Measurements from ENCODE around the gene KANSL2. TPM values are rescaled to one million over a fixed set of nuclear protein-coding genes. Genes with fewer than 3 reads are reported as not detected.

The KANSL2 gene
- total and polyA plus RNA-seq, 9 donors = 27.5 to 54.1 (median 35.4) TPM

DNA sequence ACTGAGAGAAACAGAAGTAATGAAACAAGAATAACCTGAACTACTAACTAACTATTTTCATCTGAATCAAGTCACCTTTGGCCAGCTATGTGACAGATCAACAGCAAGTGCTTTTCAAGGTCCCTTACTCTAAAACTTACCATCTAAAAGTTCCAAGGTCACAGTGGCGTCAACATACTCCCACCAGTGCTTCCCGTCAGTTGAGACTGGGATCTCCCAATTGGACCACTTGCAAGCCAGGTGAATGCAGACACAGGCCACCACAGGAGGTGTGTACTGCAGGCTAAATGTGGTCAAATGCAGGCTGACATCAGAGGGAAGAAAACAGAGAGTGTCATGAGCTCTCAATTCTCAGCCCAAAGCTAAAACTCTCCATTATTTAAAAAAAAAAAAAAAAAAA, 13.8 kb upstream of the KANSL2 start:
- no peaks in the 10 kb centered on the region for H3K36me3 ChIP-seq
- no peak overlapping the region for H3K4me3 ChIP-seq
- TF ChIP-seq POLR2A (IDR thresholded peaks at IDR 0.05) = no peak
- TF ChIP-seq, protein P1, sequence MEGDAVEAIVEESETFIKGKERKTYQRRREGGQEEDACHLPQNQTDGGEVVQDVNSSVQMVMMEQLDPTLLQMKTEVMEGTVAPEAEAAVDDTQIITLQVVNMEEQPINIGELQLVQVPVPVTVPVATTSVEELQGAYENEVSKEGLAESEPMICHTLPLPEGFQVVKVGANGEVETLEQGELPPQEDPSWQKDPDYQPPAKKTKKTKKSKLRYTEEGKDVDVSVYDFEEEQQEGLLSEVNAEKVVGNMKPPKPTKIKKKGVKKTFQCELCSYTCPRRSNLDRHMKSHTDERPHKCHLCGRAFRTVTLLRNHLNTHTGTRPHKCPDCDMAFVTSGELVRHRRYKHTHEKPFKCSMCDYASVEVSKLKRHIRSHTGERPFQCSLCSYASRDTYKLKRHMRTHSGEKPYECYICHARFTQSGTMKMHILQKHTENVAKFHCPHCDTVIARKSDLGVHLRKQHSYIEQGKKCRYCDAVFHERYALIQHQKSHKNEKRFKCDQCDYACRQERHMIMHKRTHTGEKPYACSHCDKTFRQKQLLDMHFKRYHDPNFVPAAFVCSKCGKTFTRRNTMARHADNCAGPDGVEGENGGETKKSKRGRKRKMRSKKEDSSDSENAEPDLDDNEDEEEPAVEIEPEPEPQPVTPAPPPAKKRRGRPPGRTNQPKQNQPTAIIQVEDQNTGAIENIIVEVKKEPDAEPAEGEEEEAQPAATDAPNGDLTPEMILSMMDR (IDR thresholded peaks at IDR 0.05) = no peak
- TF ChIP-seq EP300 (IDR thresholded peaks at IDR 0.05) = no peak
- no peaks in the 10 kb centered on the region for H3K27me3 ChIP-seq
- H3K4me1 ChIP-seq (ENCODE audit: insufficient read depth) = no peaks in the 10 kb centered on the region
- H3K9me3 ChIP-seq = no peaks in the 10 kb centered on the region
- intact Hi-C loops (cut with DNase I) = no loop called here
- WGBS, 3 donors = 34 to 54% (median 50%) methylated on average over 2 of the region's 2 CpGs
- no peak overlapping the region for H3K27ac ChIP-seq
- no peak for DNase-seq

DNA sequence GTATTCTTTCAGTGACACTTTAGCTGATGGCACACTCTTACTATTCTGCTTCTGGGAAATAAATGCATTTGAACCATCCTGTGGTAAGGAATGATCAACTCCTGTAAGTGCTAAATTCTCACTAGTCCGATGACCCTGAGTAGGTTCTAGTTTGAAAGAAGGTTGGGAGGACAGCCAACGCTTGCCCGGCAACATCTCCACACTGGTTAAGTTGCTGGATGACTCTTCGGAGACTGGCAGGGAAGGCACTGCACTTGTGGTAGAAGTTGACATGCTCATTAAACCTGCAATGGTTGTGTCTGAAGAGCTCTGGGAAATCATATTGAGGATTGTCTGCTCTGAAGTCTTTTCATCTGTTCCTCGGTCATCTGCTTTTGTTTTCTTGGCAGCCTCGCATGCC, 12.0 kb upstream of the KANSL2 start:
- H3K9me3 ChIP-seq = no peaks in the 10 kb centered on the region
- no peak overlapping the region for H3K27ac ChIP-seq
- 95 to 96% (median 95%) methylated on average over 6 of the region's 6 CpGs for WGBS, 3 donors
- no peaks in the 10 kb centered on the region for H3K27me3 ChIP-seq
- H3K36me3 ChIP-seq = no peaks in the 10 kb centered on the region
- H3K4me3 ChIP-seq = no peak overlapping the region
- intact Hi-C loops (cut with DNase I) = no loop called here
- no peak for DNase-seq
- no peaks in the 10 kb centered on the region for H3K4me1 ChIP-seq (ENCODE audit: insufficient read depth)
- TF ChIP-seq, protein P1 (IDR thresholded peaks at IDR 0.05) = no peak
- no peak for TF ChIP-seq POLR2A (IDR thresholded peaks at IDR 0.05)
- no peak for TF ChIP-seq EP300 (IDR thresholded peaks at IDR 0.05)

DNA sequence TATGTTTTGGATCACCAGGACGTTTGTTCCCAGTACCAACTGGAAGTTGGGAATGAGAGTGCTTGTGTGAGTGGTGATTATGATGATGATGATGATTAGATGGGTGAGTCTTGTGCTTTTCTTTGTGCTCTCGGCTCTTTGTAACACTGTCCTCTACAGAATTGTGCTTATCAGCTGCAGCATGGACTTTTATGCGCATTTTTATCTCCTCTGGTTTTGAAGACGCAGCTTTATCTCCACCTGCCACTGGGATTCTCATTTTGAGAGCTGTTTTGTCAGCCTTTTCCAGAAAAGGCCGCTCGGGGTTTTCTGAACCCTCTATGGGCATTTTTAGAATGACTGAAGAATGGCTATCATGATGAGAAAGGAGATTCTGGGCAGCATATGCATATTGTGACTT, 11.5 kb upstream of the KANSL2 start:
- WGBS, 3 donors = 84 to 92% (median 91%) methylated on average over 6 of the region's 6 CpGs
- TF ChIP-seq, protein P1 (IDR thresholded peaks at IDR 0.05) = no peak
- TF ChIP-seq POLR2A (IDR thresholded peaks at IDR 0.05) = no peak
- TF ChIP-seq EP300 (IDR thresholded peaks at IDR 0.05) = no peak
- no peaks in the 10 kb centered on the region for H3K36me3 ChIP-seq
- no peak for DNase-seq
- intact Hi-C loops (cut with DNase I) = no loop called here
- no peaks in the 10 kb centered on the region for H3K4me1 ChIP-seq (ENCODE audit: insufficient read depth)
- no peaks in the 10 kb centered on the region for H3K27me3 ChIP-seq
- H3K4me3 ChIP-seq = no peak overlapping the region
- no peak overlapping the region for H3K27ac ChIP-seq
- no peaks in the 10 kb centered on the region for H3K9me3 ChIP-seq

DNA sequence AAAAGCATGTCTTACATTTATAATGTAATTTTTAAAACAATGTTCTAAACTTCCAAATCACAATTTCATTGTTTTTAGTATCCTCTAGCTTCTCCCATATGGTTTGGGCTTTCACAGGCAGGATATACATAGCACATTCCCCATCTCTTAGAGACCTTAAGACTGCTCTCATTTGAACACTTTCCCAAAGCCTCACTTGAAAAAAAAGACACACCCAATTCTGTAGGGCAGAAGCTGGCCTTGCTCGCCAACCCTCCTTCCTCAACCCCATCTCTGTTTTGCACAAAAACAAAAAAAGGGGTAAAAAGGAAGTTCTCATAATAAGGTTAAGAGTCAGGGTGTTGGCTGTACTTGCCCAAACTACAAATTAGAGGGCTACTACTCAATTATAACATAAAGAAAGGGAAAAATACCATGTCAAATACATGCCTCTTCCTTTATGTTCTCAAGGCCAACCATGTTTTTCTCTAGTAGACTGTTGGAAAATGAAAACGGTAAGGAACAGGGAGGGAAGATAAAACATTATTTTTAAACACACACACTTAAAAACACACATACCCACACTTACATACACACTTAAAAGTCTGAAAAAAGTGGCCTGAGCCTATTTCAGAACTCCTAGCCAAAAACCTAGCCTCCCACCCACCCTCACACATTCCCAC, 9.9 kb upstream of the KANSL2 start:
- no peaks in the 10 kb centered on the region for H3K27me3 ChIP-seq
- H3K9me3 ChIP-seq = no peaks in the 10 kb centered on the region
- TF ChIP-seq POLR2A (IDR thresholded peaks at IDR 0.05) (no peak), EP300 (IDR thresholded peaks at IDR 0.05) (no peak)
- no peaks in the 10 kb centered on the region for H3K36me3 ChIP-seq
- no peak for DNase-seq
- H3K4me3 ChIP-seq = no peak overlapping the region
- 42 to 45% (median 45%) methylated on average over 2 of the region's 2 CpGs for WGBS, 3 donors
- intact Hi-C loops (cut with DNase I) = no loop called here
- H3K27ac ChIP-seq = no peak overlapping the region
- no peaks in the 10 kb centered on the region for H3K4me1 ChIP-seq (ENCODE audit: insufficient read depth)

DNA sequence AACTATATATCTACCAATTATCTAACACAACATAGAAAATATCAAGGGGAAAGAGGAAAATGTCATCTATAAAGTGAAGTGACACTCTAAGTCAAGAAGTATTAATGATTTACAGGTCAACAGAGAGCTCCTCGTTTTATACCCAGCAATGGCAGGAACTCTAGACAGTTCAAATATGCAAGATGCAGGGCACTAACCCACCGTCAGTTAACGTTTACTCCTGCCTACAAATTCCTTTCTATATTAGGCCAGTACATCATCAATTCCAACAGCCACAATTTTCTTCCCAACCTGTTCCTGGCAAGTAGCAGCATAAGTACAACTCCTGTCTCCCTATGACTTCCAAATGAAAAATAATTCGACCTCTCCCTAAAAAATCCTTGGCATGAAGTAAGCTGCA, 9.0 kb upstream of the KANSL2 start:
- Histone ChIP-seq H3K9me3 (no peaks in the 10 kb centered on the region), H3K36me3 (no peaks in the 10 kb centered on the region), H3K27ac (no peak overlapping the region), H3K4me1 (ENCODE audit: insufficient read depth) (no peaks in the 10 kb centered on the region), H3K27me3 (no peaks in the 10 kb centered on the region), H3K4me3 (no peak overlapping the region)
- WGBS, 3 donors = 35 to 48% (median 36%) methylated on average over 4 of the region's 4 CpGs
- no peak for DNase-seq
- intact Hi-C loops (cut with DNase I) = no loop called here
- TF ChIP-seq, protein P1 (IDR thresholded peaks at IDR 0.05) = no peak

Measured in ovary (tissue), 9 donors.